ENCODE results near the gene HIRA. TPM values are rescaled to one million over a fixed set of nuclear protein-coding genes. Genes with fewer than 3 reads are reported as not detected.
A peak's percentile ranks its signal among the peaks of the same experiment; 100 is the strongest.

Gene HIRA
- total and polyA plus RNA-seq, 9 of the 15 experiments (the other 6 are each of a cell fraction or from before 2014, with no cell fraction given): 0.96 to 132 (median 58.4) TPM

GRCh38 chr22:19360300-19360792, 71.2 kb downstream of the HIRA start (continued):
- TF ChIP-seq NFIC (IDR thresholded peaks at IDR 0.05): no peak
- TF ChIP-seq SMARCE1 (IDR thresholded peaks at IDR 0.05): no peak
- no peak for TF ChIP-seq MCM2 (IDR thresholded peaks at IDR 0.05; ENCODE audit: low read depth)
- 0 out of 2 replicates have a peak, but pooled peaks have one; percentile 44 for TF ChIP-seq PRMT5 (CRISPR knock-in tag; IDR thresholded peaks at IDR 0.05)
- TF ChIP-seq POU5F1 (IDR thresholded peaks at IDR 0.05; ENCODE audit: borderline replicate concordance, low read depth, low read length, partially characterized antibody): peak; percentile 9
- no peak for TF ChIP-seq ARID4B (CRISPR knock-in tag; IDR thresholded peaks at IDR 0.05)
- no peak for TF ChIP-seq CXXC5 (CRISPR knock-in tag; IDR thresholded peaks at IDR 0.05)
- TF ChIP-seq ZBTB9 (CRISPR knock-in tag; IDR thresholded peaks at IDR 0.05): no peak
- no peak for TF ChIP-seq RBM14 (IDR thresholded peaks at IDR 0.05; ENCODE audit: borderline replicate concordance, insufficient read depth, low read depth, low read length)
- no peak for TF ChIP-seq RFX7 (CRISPR knock-in tag; IDR thresholded peaks at IDR 0.05)
- no peak for TF ChIP-seq RBM17 (IDR thresholded peaks at IDR 0.05; ENCODE audit: borderline replicate concordance, low read depth, low read length)
- no peak for TF ChIP-seq NCOA6 (IDR thresholded peaks at IDR 0.05)
- no peak for TF ChIP-seq DMBX1 (CRISPR knock-in tag; IDR thresholded peaks at IDR 0.05; ENCODE audit: borderline replicate concordance)
- TF ChIP-seq LARP7 (IDR thresholded peaks at IDR 0.05): no peak
- TF ChIP-seq E2F4 (CRISPR knock-in tag; IDR thresholded peaks at IDR 0.05; ENCODE audit: low read depth): no peak
- no peak for TF ChIP-seq ZNF398 (CRISPR knock-in tag; IDR thresholded peaks at IDR 0.05)
- no peak for TF ChIP-seq FIP1L1 (IDR thresholded peaks at IDR 0.05; ENCODE audit: low read depth, low read length, poor library complexity, severe bottlenecking)
- no peak for TF ChIP-seq HOXB6 (CRISPR knock-in tag; IDR thresholded peaks at IDR 0.05; ENCODE audit: borderline replicate concordance)
- no peak for TF ChIP-seq ZNF217 (CRISPR knock-in tag; IDR thresholded peaks at IDR 0.05)
- TF ChIP-seq ZNF175 (CRISPR knock-in tag; IDR thresholded peaks at IDR 0.05; ENCODE audit: low read depth): no peak
